Endodermal cell (in vitro differentiated cells): ENCODE results near the gene DYNLT1. TPM values are rescaled to one million over a fixed set of nuclear protein-coding genes. Genes with fewer than 3 reads are reported as not detected.

Experiments used
- DNase-seq: peaks from one replicate; pipeline ENCODE4 v3.0.0-alpha.2; 2017
- H3K27ac ChIP-seq: 2 replicates; pipeline ENCODE4 v1.5.1; 2013; ENCODE audit warnings: mild to moderate bottlenecking, low read depth, low read length, moderate library complexity
- H3K27me3 ChIP-seq: 2 replicates; pipeline ENCODE4 v1.6.1; 2013; ENCODE audit warnings: mild to moderate bottlenecking, low read length, moderate library complexity; ENCODE audit not compliant: insufficient read depth, control insufficient read depth, poor library complexity, severe bottlenecking
- H3K36me3 ChIP-seq: 2 replicates; pipeline ENCODE4 v1.7.0; 2013; ENCODE audit warnings: mild to moderate bottlenecking, low read length, moderate library complexity; ENCODE audit not compliant: control insufficient read depth, insufficient read depth
- H3K4me1 ChIP-seq: one replicate; pipeline ENCODE4 v1.7.0; 2013; ENCODE audit warnings: low read length; ENCODE audit not compliant: control insufficient read depth, insufficient read depth
- H3K4me3 ChIP-seq: 2 replicates; pipeline ENCODE4 v1.5.1; 2013; ENCODE audit warnings: mild to moderate bottlenecking, low read length, moderate library complexity
- H3K9ac ChIP-seq: 2 replicates; pipeline ENCODE4 v1.6.1; 2013; ENCODE audit warnings: mild to moderate bottlenecking, low read length, moderate library complexity; ENCODE audit not compliant: poor library complexity, severe bottlenecking; ENCODE audit errors: extremely low read depth
- H3K9me3 ChIP-seq: 2 replicates; pipeline ENCODE4 v1.6.1; 2013; ENCODE audit warnings: mild to moderate bottlenecking, low read length, moderate library complexity; ENCODE audit not compliant: control insufficient read depth
- H3K27ac Mint-ChIP-seq: 2 replicates; pipeline ENCODE4 v1.8.0; 2020; ENCODE audit warnings: mixed read lengths
- H3K27me3 Mint-ChIP-seq: 2 replicates; pipeline ENCODE4 v1.8.0; 2021; ENCODE audit warnings: mild to moderate bottlenecking, mixed read lengths; ENCODE audit not compliant: insufficient read depth
- H3K36me3 Mint-ChIP-seq: 2 replicates; pipeline ENCODE4 v1.8.0; 2020; ENCODE audit warnings: low read depth, mixed read lengths
- H3K4me1 Mint-ChIP-seq: 2 replicates; pipeline ENCODE4 v1.8.0; 2020; ENCODE audit warnings: mixed read lengths
- H3K4me3 Mint-ChIP-seq: 2 replicates; pipeline ENCODE4 v1.8.0; 2020; ENCODE audit warnings: mild to moderate bottlenecking, moderate library complexity, mixed read lengths
- H3K9me3 Mint-ChIP-seq: 2 replicates; pipeline ENCODE4 v1.8.0; 2020; ENCODE audit warnings: mild to moderate bottlenecking, mixed read lengths
- WGBS, 2 experiments: methylation state at CpG; one replicate each; pipeline versions ENCODE4 v1.1.5 to v1.1.7; 2013; ENCODE audit warnings: missing lambda C conversion rate in 2 of 2, mixed read lengths in 1 of 2; ENCODE audit not compliant: insufficient coverage in 1 of 2, insufficient read length in 1 of 2; 5-methylcytosine and 5-hydroxymethylcytosine counted together
- total RNA-seq, 2 donors: library from RNA; stranded (reverse); fragmentation: NEBNext Ultra II Directional in 1 of 2; extraction: Animal tissue kit (Norgen Biotek cat#: 25700) in 1 of 2; gene quantifications; 2 replicates in 1 of 2; 3 replicates in 1 of 2; pipeline ENCODE4 v1.2.1, GENCODE V29; 2021
- TF ChIP-seq, protein P1 (sequence below): fragments of 200-600 bp; sonication (generic); conservative IDR thresholded peaks from 2 replicates; pipeline ENCODE4 v1.5.0; 2021; ENCODE audit warnings: antibody characterized with exemption, mild to moderate bottlenecking

Gene DYNLT1
- total RNA-seq, 2 donors from 2014 or later = 112 to 148 TPM

DNA sequence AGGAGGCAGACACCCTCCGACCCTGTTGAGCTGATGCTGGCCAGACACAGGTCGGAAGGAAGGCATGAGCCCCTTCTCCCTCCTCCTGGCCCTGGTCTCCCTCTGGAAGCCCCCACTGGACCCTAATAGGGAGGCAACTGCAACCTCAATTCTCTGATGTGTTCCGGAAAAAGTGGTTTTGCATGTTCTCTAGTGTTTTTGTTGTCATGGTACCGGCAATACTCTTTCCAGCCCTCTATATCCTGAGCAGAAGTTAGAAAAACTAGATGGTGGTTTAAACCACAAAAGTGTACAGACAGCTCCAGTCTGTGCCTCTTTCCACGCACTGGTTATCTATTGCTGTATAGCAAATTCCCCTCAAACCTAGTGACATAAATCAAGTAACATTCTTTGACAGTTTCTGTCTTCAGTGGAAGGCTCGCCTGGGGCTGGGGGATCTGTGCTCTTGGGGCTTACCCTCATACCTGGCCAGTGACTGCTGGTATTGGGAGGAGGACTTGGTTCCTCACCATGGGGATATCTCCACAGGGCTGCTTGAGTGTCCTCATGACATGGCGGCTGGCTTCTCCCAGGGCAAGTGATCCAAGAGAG is 42.3 kb upstream of the DYNLT1 start:
- Histone ChIP-seq H3K27me3 (peaks cover 26% of the 10 kb centered on the region), H3K27ac (no peak overlapping the region), H3K9ac (no peak overlapping the region), H3K36me3 (no peaks in the 10 kb centered on the region), H3K9me3 (no peaks in the 10 kb centered on the region), H3K4me1 (peaks cover 6% of the 10 kb centered on the region), H3K4me3 (no peak overlapping the region)
- Mint-ChIP-seq H3K27me3 (peaks cover 11% of the 10 kb centered on the region), H3K9me3 (no peaks in the 10 kb centered on the region), H3K27ac (no peak overlapping the region), H3K4me1 (peaks cover 11% of the 10 kb centered on the region), H3K4me3 (no peak overlapping the region), H3K36me3 (no peaks in the 10 kb centered on the region)
- 94 to 95% methylated on average over 3 to 7 of the region's 7 CpGs for WGBS, 2 experiments
- DNase-seq = no peak
- TF ChIP-seq, protein P1, sequence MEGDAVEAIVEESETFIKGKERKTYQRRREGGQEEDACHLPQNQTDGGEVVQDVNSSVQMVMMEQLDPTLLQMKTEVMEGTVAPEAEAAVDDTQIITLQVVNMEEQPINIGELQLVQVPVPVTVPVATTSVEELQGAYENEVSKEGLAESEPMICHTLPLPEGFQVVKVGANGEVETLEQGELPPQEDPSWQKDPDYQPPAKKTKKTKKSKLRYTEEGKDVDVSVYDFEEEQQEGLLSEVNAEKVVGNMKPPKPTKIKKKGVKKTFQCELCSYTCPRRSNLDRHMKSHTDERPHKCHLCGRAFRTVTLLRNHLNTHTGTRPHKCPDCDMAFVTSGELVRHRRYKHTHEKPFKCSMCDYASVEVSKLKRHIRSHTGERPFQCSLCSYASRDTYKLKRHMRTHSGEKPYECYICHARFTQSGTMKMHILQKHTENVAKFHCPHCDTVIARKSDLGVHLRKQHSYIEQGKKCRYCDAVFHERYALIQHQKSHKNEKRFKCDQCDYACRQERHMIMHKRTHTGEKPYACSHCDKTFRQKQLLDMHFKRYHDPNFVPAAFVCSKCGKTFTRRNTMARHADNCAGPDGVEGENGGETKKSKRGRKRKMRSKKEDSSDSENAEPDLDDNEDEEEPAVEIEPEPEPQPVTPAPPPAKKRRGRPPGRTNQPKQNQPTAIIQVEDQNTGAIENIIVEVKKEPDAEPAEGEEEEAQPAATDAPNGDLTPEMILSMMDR = no peak

DNA sequence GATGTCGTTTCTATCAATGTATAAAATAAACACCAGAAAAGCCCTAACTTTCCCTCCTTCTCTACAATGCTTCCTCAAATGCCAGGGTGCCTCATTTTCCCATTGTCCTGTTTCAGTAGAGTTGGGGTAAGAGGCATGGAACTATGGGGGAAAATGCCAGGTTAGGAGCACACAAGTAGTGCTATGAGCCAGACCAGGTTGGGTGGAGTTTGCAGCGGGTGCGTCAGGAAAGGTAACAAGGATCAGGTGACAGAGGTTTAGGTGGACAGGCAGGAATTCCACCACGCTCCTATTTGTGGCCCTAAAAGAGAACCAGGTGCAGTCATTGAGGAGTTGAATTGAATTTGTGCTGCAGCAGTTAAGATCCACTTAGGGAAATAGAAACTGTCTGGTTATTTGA is 41.8 kb upstream of the DYNLT1 start:
- Mint-ChIP-seq H3K27me3 (peaks cover 11% of the 10 kb centered on the region), H3K27ac (no peak overlapping the region), H3K9me3 (no peaks in the 10 kb centered on the region), H3K4me1 (peaks cover 11% of the 10 kb centered on the region), H3K36me3 (no peaks in the 10 kb centered on the region), H3K4me3 (no peak overlapping the region)
- 87 to 90% methylated on average over 3 to 4 of the region's 4 CpGs for WGBS, 2 experiments
- Histone ChIP-seq H3K9me3 (no peaks in the 10 kb centered on the region), H3K9ac (no peak overlapping the region), H3K27me3 (peaks cover 26% of the 10 kb centered on the region), H3K27ac (no peak overlapping the region), H3K36me3 (no peaks in the 10 kb centered on the region), H3K4me1 (peaks cover 6% of the 10 kb centered on the region), H3K4me3 (no peak overlapping the region)
- TF ChIP-seq, protein P1 = no peak
- no peak for DNase-seq

DNA sequence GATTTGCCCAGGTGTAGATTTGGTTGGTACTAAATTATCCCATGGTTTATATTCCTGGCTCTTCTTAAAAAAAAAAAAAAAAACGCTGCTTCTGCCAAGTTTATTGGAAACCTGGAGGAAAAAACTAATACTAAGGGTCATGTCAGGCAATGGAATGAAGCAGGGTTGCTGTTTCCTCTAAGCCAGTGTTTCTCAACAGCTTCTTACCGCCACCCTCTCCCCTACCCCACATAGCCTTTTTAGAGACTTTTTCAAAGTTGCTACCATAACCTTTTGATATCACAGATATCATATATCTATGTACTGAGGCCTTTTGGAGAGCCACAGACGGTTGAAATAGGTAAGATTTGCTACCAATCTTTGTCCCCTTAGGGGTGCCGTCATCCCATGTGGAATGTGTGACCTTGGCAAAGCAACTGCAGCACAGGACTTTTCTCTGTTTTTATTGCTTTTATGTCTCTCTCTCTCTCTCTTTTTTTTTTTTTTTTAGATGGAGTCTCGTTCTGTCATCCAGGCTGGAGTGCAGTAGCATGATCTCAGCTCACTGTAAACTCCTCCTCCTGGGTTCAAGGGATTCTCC is 40.3 kb upstream of the DYNLT1 start:
- no peak overlapping the region for H3K27ac Mint-ChIP-seq
- WGBS, 2 experiments = 78 to 88% methylated on average over 1 to 5 of the region's 5 CpGs
- TF ChIP-seq, protein P1 = no peak

More for the DNA sequence above, 40.3 kb upstream of the DYNLT1 start:
- Mint-ChIP-seq H3K27me3 (peaks cover 11% of the 10 kb centered on the region), H3K36me3 (no peaks in the 10 kb centered on the region), H3K9me3 (no peaks in the 10 kb centered on the region), H3K4me1 (peaks cover 11% of the 10 kb centered on the region), H3K4me3 (no peak overlapping the region)
- no peak overlapping the region for H3K27ac ChIP-seq
- H3K27me3 ChIP-seq = peaks cover 26% of the 10 kb centered on the region
- no peak for DNase-seq
- H3K4me1 ChIP-seq = peaks cover 6% of the 10 kb centered on the region
- no peaks in the 10 kb centered on the region for H3K9me3 ChIP-seq
- H3K4me3 ChIP-seq = no peak overlapping the region
- H3K9ac ChIP-seq = no peak overlapping the region
- H3K36me3 ChIP-seq = no peaks in the 10 kb centered on the region
